Adrenal gland (tissue), 12 donors: ENCODE results near the gene ITPR3. TPM values are rescaled to one million over a fixed set of nuclear protein-coding genes. Genes with fewer than 3 reads are reported as not detected.

Experiments
- DNase-seq, 7 donors: peaks; one replicate each; pipeline ENCODE4 v3.0.0-alpha.2; 2019 to 2020
- H3K27ac ChIP-seq, 5 donors: fragments of 200-600 bp; sonication (generic) in 4 of 5; 1 replicate in 3 of 5; 2 replicates in 2 of 5; pipeline versions ENCODE4 v1.5.1 to v1.8.0; 2016 to 2020; ENCODE audit warnings: mild to moderate bottlenecking in 1 of 5
- H3K27me3 ChIP-seq: fragments of 200-600 bp; 2 replicates; pipeline ENCODE4 v1.8.0; 2021
- H3K36me3 ChIP-seq, 2 donors: fragments of 200-600 bp; replicated peaks in 1 of 2; 1 replicate in 1 of 2; 2 replicates in 1 of 2; pipeline versions ENCODE4 v1.5.1 to v1.8.0; 2018 to 2022
- H3K4me1 ChIP-seq, 2 donors: fragments of 200-600 bp; replicated peaks in 1 of 2; 1 replicate in 1 of 2; 2 replicates in 1 of 2; pipeline versions ENCODE4 v1.5.1 to v1.8.0; 2018 to 2021
- H3K4me3 ChIP-seq, 4 donors: fragments of 200-600 bp; sonication (generic) in 3 of 4; one replicate each; pipeline ENCODE4 v1.5.1; 2016 to 2018
- H3K9me3 ChIP-seq, 3 donors: fragments of 200-600 bp; sonication (generic) in 1 of 3; replicated peaks in 1 of 3; 1 replicate in 2 of 3; 2 replicates in 1 of 3; pipeline versions ENCODE4 v1.5.1 to v1.8.0; 2016 to 2021
- POLR2A ChIP-seq, 2 donors: fragments of 450-650 bp; IDR thresholded peaks; one replicate each; pipeline ENCODE4 v1.6.1; 2017; ENCODE audit warnings: antibody characterized with exemption in 2 of 2, mild to moderate bottlenecking in 2 of 2, moderate library complexity in 1 of 2
- WGBS, 4 donors: extraction: QIAGEN DNeasy Blood & Tissue Kit in 2 of 4; methylation state at CpG; one replicate each; pipeline versions ENCODE4 v1.1.5 to v1.1.7; 2013 to 2017; 5-methylcytosine and 5-hydroxymethylcytosine counted together
- intact Hi-C, 2 donors: fragments of 100-400 bp; cut with DNase I; formaldehyde crosslinking; loops; one replicate each; pipeline versions ENCODE4 v1.14.1 to v1.15.0; 2022 to 2023
- polyA plus RNA-seq, 3 donors: library from polyadenylated mRNA; stranded (reverse); fragments of 200-250 nt in 2 of 3; fragments of 350-450 nt in 1 of 3; fragmentation: Illumina TruSeq in 1 of 3; extraction: RNeasy Lipid Tissue Mini Kit (QIAGEN cat#74804) in 1 of 3; gene quantifications; one replicate each; pipeline ENCODE4 v1.2.3, GENCODE V29; 2013 to 2014
- total RNA-seq, 9 donors: library from RNA; depleted of rRNA in 4 of 9; stranded (reverse); fragments of >200 nt in 4 of 9; fragments of 120-200 nt in 1 of 9; fragmentation: NEBNext Ultra II Directional in 1 of 9; extraction: Animal tissue kit (Norgen Biotek cat#: 25700) in 1 of 9; gene quantifications; one replicate each; pipeline versions ENCODE4 v1.1.0 to v1.2.4, GENCODE V29; 2013 to 2023
- TF ChIP-seq, protein P1 (sequence below), 6 experiments: fragments of 450-650 bp in 4 of 6; fragments of 200-600 bp in 2 of 6; sonication (generic) in 1 of 6; IDR thresholded peaks; 1 replicate in 5 of 6; 2 replicates in 1 of 6; pipeline versions ENCODE4 v1.5.1 to v1.8.0; 2016 to 2021; ENCODE audit warnings: antibody characterized with exemption in 6 of 6, mild to moderate bottlenecking in 2 of 6, moderate library complexity in 1 of 6
- donor health status: healthy with polysubstance abuse.
- donor health status: Bipolar disorder and iron deficiency.
- donor health status: DM: yes; HTN: yes; CAD: no.
- donor health status: DM: no; HTN: no; CAD: no.
- donor health status: DM: no; HTN: no; CAD: no.
- donor health status: DM: yes; HTN: yes; CAD: no.

The ITPR3 gene
- total and polyA plus RNA-seq, 12 donors: 1.3 to 38.1 (median 23.9) TPM

DNA sequence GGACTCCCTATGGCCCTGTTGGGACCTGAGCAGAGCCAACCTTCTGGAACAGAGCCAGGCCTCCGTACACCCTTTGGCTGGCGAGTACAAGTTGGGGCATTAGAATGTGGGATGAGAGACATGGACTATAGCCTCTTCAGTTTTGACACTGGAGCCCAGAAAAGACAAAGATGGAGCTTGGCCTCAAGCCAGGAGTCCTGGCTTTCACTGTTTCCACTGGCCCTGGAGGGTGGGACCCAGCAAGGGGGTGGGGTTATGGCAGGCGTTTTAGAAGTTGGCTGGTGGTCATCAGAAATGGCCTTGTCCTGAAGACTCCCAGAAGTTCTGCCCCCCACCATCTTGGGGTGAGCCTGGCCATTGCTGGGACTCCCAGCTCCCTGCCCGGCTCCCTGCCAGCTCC lies 21.8 kb downstream of the ITPR3 start:
- H3K27me3 ChIP-seq: no peaks in the 10 kb centered on the region
- H3K9me3 ChIP-seq: no peaks in the 10 kb centered on the region
- DNase-seq: peak in 1 of 7 donors; percentile 44
- no peak for TF ChIP-seq POLR2A (IDR thresholded peaks at IDR 0.05)
- TF ChIP-seq, protein P1, sequence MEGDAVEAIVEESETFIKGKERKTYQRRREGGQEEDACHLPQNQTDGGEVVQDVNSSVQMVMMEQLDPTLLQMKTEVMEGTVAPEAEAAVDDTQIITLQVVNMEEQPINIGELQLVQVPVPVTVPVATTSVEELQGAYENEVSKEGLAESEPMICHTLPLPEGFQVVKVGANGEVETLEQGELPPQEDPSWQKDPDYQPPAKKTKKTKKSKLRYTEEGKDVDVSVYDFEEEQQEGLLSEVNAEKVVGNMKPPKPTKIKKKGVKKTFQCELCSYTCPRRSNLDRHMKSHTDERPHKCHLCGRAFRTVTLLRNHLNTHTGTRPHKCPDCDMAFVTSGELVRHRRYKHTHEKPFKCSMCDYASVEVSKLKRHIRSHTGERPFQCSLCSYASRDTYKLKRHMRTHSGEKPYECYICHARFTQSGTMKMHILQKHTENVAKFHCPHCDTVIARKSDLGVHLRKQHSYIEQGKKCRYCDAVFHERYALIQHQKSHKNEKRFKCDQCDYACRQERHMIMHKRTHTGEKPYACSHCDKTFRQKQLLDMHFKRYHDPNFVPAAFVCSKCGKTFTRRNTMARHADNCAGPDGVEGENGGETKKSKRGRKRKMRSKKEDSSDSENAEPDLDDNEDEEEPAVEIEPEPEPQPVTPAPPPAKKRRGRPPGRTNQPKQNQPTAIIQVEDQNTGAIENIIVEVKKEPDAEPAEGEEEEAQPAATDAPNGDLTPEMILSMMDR (IDR thresholded peaks at IDR 0.05): no peak
- no peak overlapping the region for H3K4me3 ChIP-seq
- no peak overlapping the region for H3K27ac ChIP-seq
- H3K36me3 ChIP-seq: no peaks in the 10 kb centered on the region
- no peaks in the 10 kb centered on the region for H3K4me1 ChIP-seq
- intact Hi-C loops: no loop called here
- whole genome bisulfite sequencing, 4 donors: 38 to 76% (median 69%) methylated on average over 2 to 4 of the region's 4 CpGs

DNA sequence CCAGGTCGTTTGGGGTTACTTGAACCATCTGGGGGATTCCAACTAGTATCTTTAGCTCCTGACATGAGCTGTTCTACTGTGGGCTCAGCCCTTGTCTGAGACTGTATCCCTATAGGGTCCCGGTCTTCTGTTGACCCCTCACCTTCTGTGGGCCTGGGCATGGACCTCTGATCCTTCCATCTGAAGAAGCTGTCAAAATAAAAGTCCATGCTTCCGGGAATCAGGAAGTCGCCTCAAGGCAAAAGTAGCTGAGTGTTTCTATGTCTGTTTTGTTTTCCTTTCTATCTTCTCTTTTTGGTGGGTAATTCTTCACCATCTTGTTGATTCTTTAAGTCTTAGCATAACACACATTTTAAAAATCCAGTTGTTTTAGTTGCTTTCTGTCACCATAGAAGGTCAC lies 30.3 kb downstream of the ITPR3 start:
- H3K36me3 ChIP-seq: no peaks in the 10 kb centered on the region
- intact Hi-C loops: no loop called here
- H3K27ac ChIP-seq: no peak overlapping the region
- H3K4me3 ChIP-seq: no peak overlapping the region
- DNase-seq: no peak
- WGBS, 4 donors: 64 to 75% (median 72%) methylated on average over 4 of the region's 4 CpGs
- TF ChIP-seq, protein P1 (IDR thresholded peaks at IDR 0.05): no peak
- no peak for TF ChIP-seq POLR2A (IDR thresholded peaks at IDR 0.05)
- H3K4me1 ChIP-seq: no peaks in the 10 kb centered on the region
- no peaks in the 10 kb centered on the region for H3K9me3 ChIP-seq
- H3K27me3 ChIP-seq: no peaks in the 10 kb centered on the region

DNA sequence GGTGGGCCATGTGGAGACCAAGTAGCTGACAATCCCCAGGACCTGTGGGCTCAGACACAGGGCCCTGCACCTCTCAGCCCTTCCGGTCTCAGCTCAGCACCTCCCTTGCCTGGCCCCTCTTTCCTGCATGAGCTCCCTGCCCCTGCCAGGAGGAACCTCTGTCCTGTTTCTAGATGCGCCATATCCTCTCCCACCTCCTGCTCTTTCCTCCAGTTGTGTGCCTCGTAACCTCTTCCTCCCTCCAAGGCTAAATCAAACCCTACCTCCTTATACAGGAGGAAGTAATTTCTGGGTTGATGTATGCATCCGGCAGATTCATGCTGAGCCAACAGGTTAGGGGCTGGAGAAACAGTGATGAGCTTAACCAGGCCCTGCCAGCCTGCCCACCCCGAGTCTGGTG lies 30.9 kb downstream of the ITPR3 start:
- 63 to 86% (median 82%) methylated on average over 5 of the region's 5 CpGs for WGBS, 4 donors
- no peak overlapping the region for H3K27ac ChIP-seq
- intact Hi-C loops: no loop called here
- no peak overlapping the region for H3K4me3 ChIP-seq
- no peaks in the 10 kb centered on the region for H3K4me1 ChIP-seq
- H3K36me3 ChIP-seq: no peaks in the 10 kb centered on the region
- TF ChIP-seq POLR2A (IDR thresholded peaks at IDR 0.05): no peak
- TF ChIP-seq, protein P1 (IDR thresholded peaks at IDR 0.05): no peak
- DNase-seq: no peak
- no peaks in the 10 kb centered on the region for H3K27me3 ChIP-seq
- H3K9me3 ChIP-seq: no peaks in the 10 kb centered on the region

DNA sequence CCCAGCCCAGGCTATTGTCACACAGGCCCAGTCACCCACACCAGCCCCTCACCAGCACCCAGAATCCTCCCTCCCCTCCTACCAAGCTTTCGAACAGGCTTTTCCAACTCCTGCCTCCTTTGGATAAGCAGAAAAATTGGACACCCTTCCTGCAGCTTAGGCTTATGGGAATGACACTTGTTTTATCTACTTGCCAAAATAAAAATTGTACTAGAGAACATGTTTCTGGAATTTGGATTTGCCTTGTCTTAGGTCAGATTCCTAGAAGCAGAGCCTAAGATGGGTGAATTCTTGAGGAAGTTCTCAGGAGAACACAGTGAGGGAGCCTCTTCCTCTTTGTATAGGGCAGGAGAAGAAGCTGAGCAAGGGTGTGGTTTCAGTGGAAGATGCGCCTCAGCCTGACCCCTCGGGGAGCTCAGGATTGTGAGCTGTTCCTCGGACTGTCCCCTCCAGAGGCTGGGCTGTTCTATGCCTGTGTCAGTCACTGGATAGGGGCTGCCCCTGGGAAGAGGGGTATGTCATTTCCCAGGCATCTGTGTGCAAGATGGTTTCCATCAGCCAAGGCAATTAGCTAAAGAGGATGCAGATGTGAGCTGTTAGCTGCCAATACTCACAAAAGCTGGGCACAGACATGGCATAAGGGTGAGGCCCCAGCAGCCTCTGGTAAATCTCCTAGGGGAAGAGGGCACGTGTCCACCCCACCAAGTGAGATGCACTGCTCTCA lies 33.9 kb downstream of the ITPR3 start:
- Histone ChIP-seq H3K27me3 (no peaks in the 10 kb centered on the region), H3K36me3 (no peaks in the 10 kb centered on the region)
- intact Hi-C loops: no loop called here

More for the DNA sequence above, 33.9 kb downstream of the ITPR3 start:
- Histone ChIP-seq H3K27ac (no peak overlapping the region), H3K9me3 (no peaks in the 10 kb centered on the region), H3K4me3 (no peak overlapping the region), H3K4me1 (no peaks in the 10 kb centered on the region)
- DNase-seq: no peak
- TF ChIP-seq, protein P1 (IDR thresholded peaks at IDR 0.05): no peak
- TF ChIP-seq POLR2A (IDR thresholded peaks at IDR 0.05): no peak
- 59 to 85% (median 79%) methylated on average over 5 of the region's 5 CpGs for WGBS, 4 donors
